Activated CD8-positive, alpha-beta memory T cell treated with anti-CD3 and anti-CD28 coated beads for 1 hour (primary cell): Measurements from ENCODE around the gene TDRD12.
"Not testable (repeated sequence)": the region's sequence is repeated elsewhere in the genome, so short reads cannot be mapped to it uniquely, and the experiment has no call there.

Experiments used
- DNase-seq, 2 donors: peaks; one replicate each; pipeline ENCODE4 v3.0.0-alpha.2; 2020; ENCODE audit warnings: low read depth in 1 of 2; ENCODE audit errors: extremely low read depth in 1 of 2

The TDRD12 gene

GRCh38 chr19:32829345-32829896 lies 109.9 kb downstream of the TDRD12 start:
- no peak for DNase-seq

GRCh38 chr19:32830231-32831014 lies 110.9 kb downstream of the TDRD12 start:
- no peak for DNase-seq

- no peak for DNase-seq
Observed at GRCh38 chr19:32831611-32832010, 112.0 kb downstream of the TDRD12 start.

- DNase-seq, result not testable (repeated sequence)
Observed at GRCh38 chr19:32832094-32832493, 112.5 kb downstream of the TDRD12 start.

- DNase-seq, result not testable (repeated sequence)
Observed at GRCh38 chr19:32832825-32833224, 113.3 kb downstream of the TDRD12 start.

GRCh38 chr19:32833388-32833787 lies 113.8 kb downstream of the TDRD12 start:
- not testable (repeated sequence) for DNase-seq

- no peak for DNase-seq
Observed at GRCh38 chr19:32837531-32837930, 118.0 kb downstream of the TDRD12 start.

- DNase-seq, result no peak
Observed at GRCh38 chr19:32842061-32842460, 122.5 kb downstream of the TDRD12 start.

GRCh38 chr19:32843716-32844245 lies 124.2 kb downstream of the TDRD12 start:
- DNase-seq, result no peak

GRCh38 chr19:32848035-32848434 lies 128.5 kb downstream of the TDRD12 start:
- not testable (repeated sequence) for DNase-seq

- DNase-seq, result no peak
Observed at GRCh38 chr19:32852216-32852615, 132.6 kb downstream of the TDRD12 start.

GRCh38 chr19:32856818-32857217 lies 137.3 kb downstream of the TDRD12 start:
- DNase-seq, result not testable (repeated sequence)

GRCh38 chr19:32857584-32857983 lies 138.0 kb downstream of the TDRD12 start:
- DNase-seq, result no peak

- no peak for DNase-seq
Observed at GRCh38 chr19:32858155-32858554, 138.6 kb downstream of the TDRD12 start.

GRCh38 chr19:32858559-32858958 lies 139.0 kb downstream of the TDRD12 start:
- no peak for DNase-seq

- no peak for DNase-seq
Observed at GRCh38 chr19:32859591-32859990, 140.0 kb downstream of the TDRD12 start.

- no peak for DNase-seq
Observed at GRCh38 chr19:32861596-32861995, 142.0 kb downstream of the TDRD12 start.

- no peak for DNase-seq
Observed at GRCh38 chr19:32862173-32862572, 142.6 kb downstream of the TDRD12 start.

- no peak for DNase-seq
Observed at GRCh38 chr19:32862741-32863140, 143.2 kb downstream of the TDRD12 start.

- DNase-seq, result no peak
Observed at GRCh38 chr19:32863301-32863700, 143.7 kb downstream of the TDRD12 start.

- no peak for DNase-seq
Observed at GRCh38 chr19:32863841-32864240, 144.3 kb downstream of the TDRD12 start.

GRCh38 chr19:32864318-32865007 lies 144.9 kb downstream of the TDRD12 start:
- DNase-seq, result no peak
